ENCODE results near the gene CPLX1. TPM values are rescaled to one million over a fixed set of nuclear protein-coding genes. Genes with fewer than 3 reads are reported as not detected.

The CPLX1 gene
- total RNA-seq, 8 experiments from 2014 or later, result 1.8 to 15.1 (median 5.4) TPM

DNA sequence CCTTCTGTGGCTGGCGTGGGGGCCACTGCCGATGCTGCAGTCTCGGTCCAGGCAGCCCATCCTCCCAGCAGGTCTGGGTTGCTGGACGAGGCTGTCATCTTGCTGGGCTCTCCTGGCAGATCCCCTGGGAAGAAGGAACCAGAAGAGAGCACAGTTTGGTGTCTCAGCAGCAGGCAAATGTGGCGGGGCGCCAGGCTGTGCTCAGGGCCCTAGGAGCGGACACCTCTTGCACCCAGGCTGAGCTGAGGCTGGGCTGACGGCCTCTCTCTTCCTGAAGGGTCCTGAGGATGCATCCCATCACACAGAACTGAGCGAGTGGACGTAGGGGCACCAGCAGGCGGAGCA is 39.2 kb upstream of the CPLX1 start:
- no peak overlapping the region for H3K4me3 ChIP-seq
- in situ Hi-C loops (cut with MboI; ENCODE audit: low pct_unique_long_range_greater_than_20kb in 2 of 9, low sequenced_read_pairs in 9 of 9, unreplicated experiment in 9 of 9), result no loop called here
- H3K27ac ChIP-seq, result no peak overlapping the region
- no peaks in the 10 kb centered on the region for H3K4me1 ChIP-seq (replicated peaks in 1 of 2)
- 91 to 93% methylated on average over 4 to 7 of the region's 11 CpGs; no CpG with 5 or more reads in 8 of the 10 experiments for WGBS, 10 experiments
- ATAC-seq (replicated peaks in 6 of 8), result no peak

DNA sequence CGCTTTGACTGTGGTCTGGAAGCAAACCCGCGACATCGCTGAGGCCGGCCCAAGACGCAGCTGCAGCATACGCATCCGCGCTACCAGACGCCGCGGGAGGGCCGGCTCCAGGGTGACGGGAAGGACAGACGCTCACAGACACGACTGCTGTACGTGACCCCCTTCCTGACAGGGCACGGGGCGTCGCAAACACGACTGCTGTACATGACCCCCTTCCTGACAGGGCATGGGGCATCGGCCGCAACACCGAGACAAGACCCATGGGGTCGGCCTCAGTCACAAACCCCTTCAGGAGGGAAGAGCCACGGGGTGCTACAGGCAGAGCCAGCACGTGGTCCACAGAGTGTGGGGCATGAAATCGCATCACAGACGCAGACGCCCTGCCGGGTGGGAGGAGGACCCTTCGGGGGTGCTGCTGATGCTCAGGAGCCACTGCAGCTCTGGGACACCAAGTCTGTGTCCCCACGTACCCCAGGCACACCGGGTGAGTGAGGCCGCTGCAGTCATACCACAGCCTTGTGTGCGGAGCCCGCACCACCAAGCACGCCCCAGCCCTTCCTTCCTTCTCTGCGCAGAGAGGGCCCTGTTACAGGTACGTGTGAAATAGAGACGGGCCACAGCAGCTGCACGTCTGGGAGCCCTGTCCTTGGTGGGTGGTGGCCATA is 38.7 kb upstream of the CPLX1 start:
- no peaks in the 10 kb centered on the region for H3K4me1 ChIP-seq (replicated peaks in 1 of 2)
- in situ Hi-C loops (cut with MboI; ENCODE audit: low pct_unique_long_range_greater_than_20kb in 2 of 9, low sequenced_read_pairs in 9 of 9, unreplicated experiment in 9 of 9), result no loop called here
- no peak overlapping the region for H3K4me3 ChIP-seq
- 96 to 100% (median 98%) methylated on average over 1 to 8 of the region's 42 CpGs; no CpG with 5 or more reads in 7 of the 10 experiments for WGBS, 10 experiments
- H3K27ac ChIP-seq, result no peak overlapping the region
- no peak for ATAC-seq (replicated peaks in 6 of 8)

DNA sequence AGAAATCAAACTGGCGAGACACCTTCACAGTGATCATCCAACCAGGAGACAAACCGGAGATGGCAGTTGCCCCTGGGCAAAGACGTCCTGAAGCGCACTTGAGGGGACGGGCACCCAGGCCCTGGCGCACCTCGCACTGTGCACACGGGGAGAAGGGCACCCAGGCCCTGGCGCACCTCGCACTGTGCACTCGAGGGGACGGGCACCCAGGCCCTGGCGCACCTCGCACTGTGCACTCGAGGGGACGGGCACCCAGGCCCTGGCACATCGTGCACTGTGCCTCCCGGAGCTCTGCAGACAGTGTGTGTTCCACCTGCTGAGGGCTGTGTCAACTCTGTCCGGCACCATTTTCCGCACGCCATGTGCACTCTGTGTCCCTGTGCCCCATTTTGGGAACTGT is 34.6 kb upstream of the CPLX1 start:
- no peak for ATAC-seq (replicated peaks in 6 of 8)
- no peak overlapping the region for H3K27ac ChIP-seq
- H3K4me3 ChIP-seq, result no peak overlapping the region
- in situ Hi-C loops (cut with MboI; ENCODE audit: low pct_unique_long_range_greater_than_20kb in 2 of 9, low sequenced_read_pairs in 9 of 9, unreplicated experiment in 9 of 9), result no loop called here
- WGBS, 10 experiments, result 80 to 100% (median 91%) methylated on average over 1 to 8 of the region's 21 CpGs; no CpG with 5 or more reads in 5 of the 10 experiments
- no peaks in the 10 kb centered on the region for H3K4me1 ChIP-seq (replicated peaks in 1 of 2)

DNA sequence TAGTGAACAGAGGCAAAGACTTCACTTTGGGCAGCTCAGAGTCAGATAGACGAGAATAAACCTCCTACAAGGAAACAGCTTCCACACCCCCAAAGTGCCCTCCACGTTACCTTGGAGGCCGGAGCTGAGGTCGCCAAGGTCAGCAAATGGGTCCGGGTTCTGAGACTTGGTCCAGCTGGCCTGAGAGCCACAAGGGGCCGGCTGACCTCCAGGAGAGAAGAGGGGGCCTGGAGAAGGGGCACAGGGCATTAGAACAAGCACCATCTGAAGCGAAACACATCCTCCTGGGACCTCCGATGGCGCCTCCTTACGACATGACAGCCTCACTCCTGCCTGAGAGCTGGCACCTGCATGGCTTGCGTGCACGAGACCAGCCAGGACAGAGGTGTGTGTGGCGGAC is 33.6 kb upstream of the CPLX1 start:
- H3K4me1 ChIP-seq (replicated peaks in 1 of 2), result no peaks in the 10 kb centered on the region
- 83 to 100% (median 97%) methylated on average over 2 to 10 of the region's 13 CpGs; no CpG with 5 or more reads in 6 of the 10 experiments for WGBS, 10 experiments
- H3K4me3 ChIP-seq, result no peak overlapping the region
- ATAC-seq (replicated peaks in 6 of 8), result no peak
- in situ Hi-C loops (cut with MboI; ENCODE audit: low pct_unique_long_range_greater_than_20kb in 2 of 9, low sequenced_read_pairs in 9 of 9, unreplicated experiment in 9 of 9), result no loop called here
- no peak overlapping the region for H3K27ac ChIP-seq

DNA sequence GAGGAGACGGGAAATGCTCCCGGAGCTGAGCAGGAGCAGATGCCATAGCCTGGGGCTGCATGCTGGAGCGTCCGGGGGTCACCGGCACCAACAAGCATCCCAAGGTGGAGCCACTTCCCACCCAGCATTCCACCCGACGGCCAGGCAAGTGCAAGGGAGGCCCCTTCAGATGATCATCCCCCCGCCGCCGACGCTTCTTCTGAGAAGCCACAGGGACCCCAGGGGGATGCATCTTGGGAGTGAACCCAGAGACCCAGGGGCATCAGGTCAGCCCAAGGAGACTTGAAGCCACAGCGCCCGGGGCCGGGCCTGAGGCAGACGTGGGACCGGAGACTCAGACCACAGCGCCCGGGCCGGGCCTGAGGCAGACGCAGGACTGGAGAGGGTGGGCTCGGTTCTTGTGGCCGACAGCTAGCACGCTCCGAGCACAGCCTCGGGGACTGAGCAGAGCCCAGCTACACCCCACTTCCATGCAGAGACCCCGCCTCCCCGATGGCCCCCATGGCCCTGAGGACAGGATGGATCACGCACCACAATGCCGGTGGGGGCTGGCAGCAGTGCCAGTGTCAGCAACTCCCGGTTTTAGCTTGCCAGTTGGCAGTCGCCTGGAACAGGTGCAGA is 33.0 kb upstream of the CPLX1 start:
- Histone ChIP-seq H3K4me1 (replicated peaks in 1 of 2) (no peaks in the 10 kb centered on the region), H3K4me3 (no peak overlapping the region), H3K27ac (no peak overlapping the region)
- WGBS, 10 experiments, result 80% methylated on average over 1 of the region's 31 CpGs; no CpG with 5 or more reads in 9 of the 10 experiments
- in situ Hi-C loops (cut with MboI; ENCODE audit: low pct_unique_long_range_greater_than_20kb in 2 of 9, low sequenced_read_pairs in 9 of 9, unreplicated experiment in 9 of 9), result no loop called here
- ATAC-seq (replicated peaks in 6 of 8), result peak in 4 of 8 experiments; percentile 7 to 15 (median 11)

DNA sequence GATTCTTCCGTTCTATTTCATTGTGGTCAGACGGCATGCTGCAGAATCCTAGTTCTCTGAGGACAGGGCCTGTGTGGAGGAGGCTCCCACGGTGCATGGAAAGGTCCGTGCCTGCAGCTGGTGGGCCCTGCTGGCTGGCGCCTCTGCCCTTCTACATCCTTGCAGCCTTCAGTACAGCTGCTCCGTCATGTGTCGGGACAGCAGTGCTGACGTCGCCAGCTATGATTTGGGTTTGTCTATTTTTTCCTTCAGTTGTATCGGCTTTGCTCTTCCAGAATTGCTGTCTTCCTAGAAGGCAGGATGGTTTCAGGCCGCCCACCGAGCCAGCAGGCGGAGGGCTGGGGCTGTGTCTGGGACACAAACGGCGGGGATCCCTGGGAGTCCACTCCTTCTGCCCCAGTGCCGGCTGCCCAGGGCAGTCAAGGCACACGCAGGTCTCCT is 32.1 kb upstream of the CPLX1 start:
- peak in 4 of 8 experiments; percentile 7 to 53 (median 48) for ATAC-seq (replicated peaks in 6 of 8)
- Histone ChIP-seq H3K27ac (no peak overlapping the region), H3K4me1 (replicated peaks in 1 of 2) (no peaks in the 10 kb centered on the region), H3K4me3 (no peak overlapping the region)
- in situ Hi-C loops (cut with MboI; ENCODE audit: low pct_unique_long_range_greater_than_20kb in 2 of 9, low sequenced_read_pairs in 9 of 9, unreplicated experiment in 9 of 9), result no loop called here
- 80 to 100% (median 94%) methylated on average over 2 to 4 of the region's 17 CpGs; no CpG with 5 or more reads in 6 of the 10 experiments for WGBS, 10 experiments

DNA sequence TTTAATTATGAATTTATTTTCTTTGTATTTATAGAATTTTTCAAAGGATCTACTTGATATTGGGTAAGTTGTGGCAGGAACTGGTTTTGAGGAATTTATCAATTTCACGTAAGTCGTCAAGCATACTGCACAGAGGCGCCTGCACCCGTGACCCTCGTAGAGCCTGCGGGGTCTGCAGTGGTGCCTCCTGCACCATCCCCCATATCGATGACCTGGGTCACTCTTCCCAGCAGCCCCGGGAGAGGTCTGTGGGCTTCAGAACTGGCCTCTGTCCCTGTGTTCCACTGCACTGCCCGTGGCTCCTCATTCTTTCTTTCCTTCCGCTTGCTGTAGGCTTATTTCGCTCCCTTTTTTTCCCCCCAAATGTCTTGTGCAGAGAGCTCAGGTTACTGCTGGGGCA is 31.5 kb upstream of the CPLX1 start:
- in situ Hi-C loops (cut with MboI; ENCODE audit: low pct_unique_long_range_greater_than_20kb in 2 of 9, low sequenced_read_pairs in 9 of 9, unreplicated experiment in 9 of 9), result no loop called here
- no peak overlapping the region for H3K4me3 ChIP-seq
- 90 to 100% (median 100%) methylated on average over 1 to 9 of the region's 11 CpGs; no CpG with 5 or more reads in 3 of the 10 experiments for WGBS, 10 experiments
- no peaks in the 10 kb centered on the region for H3K4me1 ChIP-seq (replicated peaks in 1 of 2)
- no peak overlapping the region for H3K27ac ChIP-seq
- peak in 1 of 8 experiments; percentile 15 for ATAC-seq (replicated peaks in 6 of 8)

DNA sequence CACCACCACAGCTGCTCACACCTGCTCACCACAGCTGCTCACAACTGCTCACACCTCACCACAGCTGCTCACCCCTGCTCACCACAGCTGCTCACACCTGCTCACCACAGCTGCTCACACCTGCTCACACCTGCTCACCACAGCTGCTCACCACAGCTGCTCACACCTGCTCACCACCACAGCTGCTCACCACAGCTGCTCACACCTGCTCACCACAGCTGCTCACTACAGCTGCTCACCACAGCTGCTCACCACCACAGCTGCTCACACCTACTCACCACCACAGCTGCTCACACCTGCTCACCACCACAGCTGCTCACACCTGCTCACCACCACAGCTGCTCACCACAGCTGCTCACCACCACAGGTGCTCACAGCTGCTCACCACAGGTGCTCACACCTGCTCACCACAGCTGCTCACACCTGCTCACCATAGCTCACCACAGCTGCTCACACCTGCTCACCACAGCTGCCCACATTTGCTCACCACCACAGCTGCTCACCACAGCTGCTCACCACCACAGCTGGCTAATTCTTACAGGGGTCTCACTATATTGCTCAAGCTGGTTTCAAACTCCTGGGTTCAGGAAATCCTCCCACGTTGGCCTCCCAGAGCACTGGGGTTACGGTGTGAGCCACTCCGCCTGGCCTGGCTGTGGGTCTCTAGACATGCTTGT is 30.4 kb upstream of the CPLX1 start:
- 80 to 100% (median 100%) methylated on average over 1 to 3 of the region's 3 CpGs; no CpG with 5 or more reads in 6 of the 10 experiments for WGBS, 10 experiments
- H3K27ac ChIP-seq, result no peak overlapping the region
- no peaks in the 10 kb centered on the region for H3K4me1 ChIP-seq (replicated peaks in 1 of 2)
- no peak overlapping the region for H3K4me3 ChIP-seq
- in situ Hi-C loops (cut with MboI; ENCODE audit: low pct_unique_long_range_greater_than_20kb in 2 of 9, low sequenced_read_pairs in 9 of 9, unreplicated experiment in 9 of 9), result no loop called here
- no peak for ATAC-seq (replicated peaks in 6 of 8)

DNA sequence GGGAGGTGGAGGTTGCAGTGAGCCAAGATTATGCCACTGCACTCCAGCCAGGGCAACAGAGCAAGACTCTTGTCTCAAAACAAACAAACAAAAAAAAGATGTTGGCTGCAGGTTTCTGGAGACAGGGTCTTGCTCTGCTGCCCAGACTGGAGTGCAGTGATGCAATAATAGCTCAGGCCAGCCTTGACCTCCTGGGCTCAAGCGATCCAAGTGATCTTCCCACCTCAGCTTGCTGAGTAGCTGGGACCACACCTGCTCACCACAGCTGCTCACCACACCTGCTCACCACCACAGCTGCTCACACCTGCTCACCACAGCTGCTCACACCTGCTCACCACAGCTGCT is 29.9 kb upstream of the CPLX1 start:
- H3K27ac ChIP-seq, result no peak overlapping the region
- H3K4me3 ChIP-seq, result no peak overlapping the region
- ATAC-seq (replicated peaks in 6 of 8), result no peak
- WGBS, 10 experiments, result 0 to 20% methylated on average over 1 of the region's 1 CpG; no CpG with 5 or more reads in 8 of the 10 experiments
- no peaks in the 10 kb centered on the region for H3K4me1 ChIP-seq (replicated peaks in 1 of 2)
- in situ Hi-C loops (cut with MboI; ENCODE audit: low pct_unique_long_range_greater_than_20kb in 2 of 9, low sequenced_read_pairs in 9 of 9, unreplicated experiment in 9 of 9), result no loop called here

DNA sequence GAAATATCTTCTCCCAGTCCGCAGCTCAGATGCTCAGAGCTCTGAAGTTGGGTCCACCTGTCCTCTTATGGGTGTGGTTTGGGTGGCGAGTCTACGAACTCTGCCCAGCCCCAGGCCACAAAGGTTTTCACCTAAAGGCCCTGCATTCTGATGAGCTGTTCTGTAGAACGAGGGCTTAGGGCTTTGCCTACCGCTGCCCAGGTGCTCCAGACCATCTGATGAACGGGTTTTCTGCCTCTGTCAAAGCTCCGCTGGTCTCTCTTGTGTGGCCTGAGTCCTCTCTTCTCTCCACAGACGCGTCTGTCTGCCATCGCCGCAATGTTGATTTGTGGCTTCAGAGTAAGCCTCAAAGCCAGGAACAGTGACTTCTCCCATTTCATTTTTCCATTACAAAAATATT is 28.4 kb upstream of the CPLX1 start:
- Histone ChIP-seq H3K4me3 (no peak overlapping the region), H3K27ac (no peak overlapping the region), H3K4me1 (replicated peaks in 1 of 2) (no peaks in the 10 kb centered on the region)
- in situ Hi-C loops (cut with MboI; ENCODE audit: low pct_unique_long_range_greater_than_20kb in 2 of 9, low sequenced_read_pairs in 9 of 9, unreplicated experiment in 9 of 9), result no loop called here
- ATAC-seq (replicated peaks in 6 of 8), result no peak
- 40 to 100% (median 92%) methylated on average over 1 to 8 of the region's 11 CpGs; no CpG with 5 or more reads in 2 of the 10 experiments for WGBS, 10 experiments

DNA sequence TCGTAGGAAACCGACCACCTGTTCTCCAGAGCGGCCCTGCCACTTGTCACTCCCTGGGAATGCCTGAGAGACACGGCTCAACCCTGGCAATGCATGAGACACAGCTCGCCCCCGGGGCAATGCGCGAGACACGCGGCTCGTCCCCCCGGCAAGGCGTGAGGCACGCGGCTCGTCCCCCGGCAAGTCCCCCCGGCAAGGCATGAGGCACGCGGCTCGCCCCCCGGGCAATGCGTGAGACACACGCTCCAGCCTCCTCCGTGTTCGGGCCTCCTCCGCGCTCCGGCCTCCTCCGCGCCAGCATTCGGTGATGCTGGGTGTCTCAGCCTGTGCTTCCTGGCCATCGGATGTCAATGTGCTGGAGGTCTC is 27.5 kb upstream of the CPLX1 start:
- no peak overlapping the region for H3K27ac ChIP-seq
- in situ Hi-C loops (cut with MboI; ENCODE audit: low pct_unique_long_range_greater_than_20kb in 2 of 9, low sequenced_read_pairs in 9 of 9, unreplicated experiment in 9 of 9), result no loop called here
- ATAC-seq (replicated peaks in 6 of 8), result no peak
- H3K4me3 ChIP-seq, result no peak overlapping the region
- WGBS, 10 experiments, result 92 to 100% methylated on average over 2 to 4 of the region's 33 CpGs; no CpG with 5 or more reads in 8 of the 10 experiments
- H3K4me1 ChIP-seq (replicated peaks in 1 of 2), result no peaks in the 10 kb centered on the region

DNA sequence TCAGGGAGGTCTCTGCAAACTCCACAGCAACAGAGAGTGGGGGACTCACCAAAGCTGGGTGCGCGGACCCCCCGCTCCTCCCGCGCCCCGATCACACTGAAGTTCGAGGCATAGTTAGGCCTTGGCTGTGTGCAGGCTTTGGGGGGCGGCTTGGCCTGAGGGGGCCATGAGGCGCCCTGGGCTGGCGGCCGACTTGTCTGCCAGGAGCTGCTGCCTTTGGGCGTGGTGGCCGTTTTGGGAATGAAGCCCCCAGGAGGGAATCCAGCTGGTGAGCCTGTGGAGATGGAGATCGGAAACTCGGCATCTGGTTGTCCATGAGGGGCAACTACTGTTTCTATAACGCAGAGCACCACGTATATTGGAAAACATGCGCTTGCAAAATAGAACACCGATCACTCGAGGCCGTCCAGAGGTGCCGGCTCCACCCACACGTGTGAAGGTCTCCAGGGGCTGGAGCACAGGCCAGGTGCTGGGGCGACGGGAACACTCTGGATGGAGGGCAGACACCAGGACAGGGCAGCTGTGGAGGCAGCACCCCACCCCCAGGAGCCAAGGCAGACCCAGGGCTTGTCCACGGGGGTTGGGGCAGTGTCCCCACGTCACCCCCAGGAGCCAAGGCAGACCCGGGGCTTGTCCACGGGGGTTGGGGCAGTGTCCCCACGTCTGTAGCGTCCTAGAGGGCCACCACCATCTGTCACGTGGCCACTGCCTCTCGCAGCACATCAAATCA is 25.9 kb upstream of the CPLX1 start:
- 85 to 94% (median 91%) methylated on average over 5 to 15 of the region's 33 CpGs; no CpG with 5 or more reads in 5 of the 10 experiments for WGBS, 10 experiments
- no peak overlapping the region for H3K27ac ChIP-seq
- H3K4me1 ChIP-seq (replicated peaks in 1 of 2), result no peaks in the 10 kb centered on the region
- no peak overlapping the region for H3K4me3 ChIP-seq
- ATAC-seq (replicated peaks in 6 of 8), result peak in 2 of 8 experiments; percentile 6 to 7
- in situ Hi-C loops (cut with MboI; ENCODE audit: low pct_unique_long_range_greater_than_20kb in 2 of 9, low sequenced_read_pairs in 9 of 9, unreplicated experiment in 9 of 9), result no loop called here
